Bronchial epithelial cell (primary cell): Measurements from ENCODE around the gene PKN1. TPM values are rescaled to one million over a fixed set of nuclear protein-coding genes. Genes with fewer than 3 reads are reported as not detected.

ENCODE experiments used
- DNase-seq: peaks from one replicate; pipeline ENCODE4 v3.0.0-alpha.2; 2010; ENCODE audit warnings: low read depth
- FAIRE-seq: peaks from 2 replicates; lab custom pipeline; 2011; peaks lifted over from hg19 to GRCh38; lab: Jason Lieb, UNC
- H3K27me3 ChIP-seq: 2 replicates; pipeline ENCODE4 v1.5.1; 2011; ENCODE audit warnings: low read length; ENCODE audit not compliant: control insufficient read depth, insufficient read depth
- H3K36me3 ChIP-seq: 2 replicates; pipeline ENCODE4 v1.5.1; 2011; ENCODE audit warnings: low read length; ENCODE audit not compliant: control insufficient read depth, insufficient read depth
- H3K4me3 ChIP-seq: 2 replicates; pipeline ENCODE4 v1.5.1; 2011; ENCODE audit warnings: mild to moderate bottlenecking, low read depth, low read length, control low read depth
- CTCF ChIP-seq: IDR thresholded peaks from 2 replicates; pipeline ENCODE4 v1.5.1; 2011; ENCODE audit warnings: mild to moderate bottlenecking, moderate library complexity, low read length, control low read depth, inconsistent platforms; ENCODE audit not compliant: insufficient read depth, severe bottlenecking
- total RNA-seq: library from RNA; depleted of rRNA; stranded (reverse); fragments of >200 nt; gene quantifications from 2 replicates; pipeline ENCODE4 v1.2.1, GENCODE V29; 2014

PKN1 gene
- total RNA-seq, 1 donor from 2014 or later: 32.9 TPM

GRCh38 chr19:14507704-14508542 is 74.8 kb downstream of the PKN1 start:
- DNase-seq: peak; percentile 80
- no peaks in the 10 kb centered on the region for H3K36me3 ChIP-seq
- H3K27me3 ChIP-seq: no peaks in the 10 kb centered on the region
- no peak overlapping the region for H3K4me3 ChIP-seq
- TF ChIP-seq CTCF: no peak
- FAIRE-seq: no peak

- DNase-seq (peak; percentile 76), FAIRE-seq (no peak)
- TF ChIP-seq CTCF: no peak
- Histone ChIP-seq H3K4me3 (no peak overlapping the region), H3K27me3 (no peaks in the 10 kb centered on the region), H3K36me3 (peaks cover 8% of the 10 kb centered on the region)
Observed at GRCh38 chr19:14510311-14511228, 77.5 kb downstream of the PKN1 start.

GRCh38 chr19:14511229-14511593 is 78.1 kb downstream of the PKN1 start:
- Histone ChIP-seq H3K36me3 (peaks cover 14% of the 10 kb centered on the region), H3K4me3 (no peak overlapping the region), H3K27me3 (no peaks in the 10 kb centered on the region)
- no peak for TF ChIP-seq CTCF
- DNase-seq (peak; percentile 54), FAIRE-seq (no peak)

- no peak overlapping the region for H3K4me3 ChIP-seq
- FAIRE-seq (no peak), DNase-seq (no peak)
Observed at GRCh38 chr19:14512406-14512961, 79.4 kb downstream of the PKN1 start.

More at GRCh38 chr19:14512406-14512961, 79.4 kb downstream of the PKN1 start:
- no peaks in the 10 kb centered on the region for H3K27me3 ChIP-seq
- peaks cover 21% of the 10 kb centered on the region for H3K36me3 ChIP-seq
- no peak for TF ChIP-seq CTCF
